ENCODE data around the gene DDR2.
"Not testable (repeated sequence)": the region's sequence is repeated elsewhere in the genome, so short reads cannot be mapped to it uniquely, and the experiment has no call there.

The DDR2 gene

GRCh38 chr1:162790303-162790984 lies 158.2 kb downstream of the DDR2 start, which contains the start of gene HSD17B7:
HSD17B7 (plus strand) TSS chr1:162790702; CDS start chr1:162790801, 99 bp downstream.
- Histone ChIP-seq H3K4me3 (ENCODE audit: low read length) (peak within 1 kb of the TSS; percentile 63), H2AFZ (ENCODE audit: low read length) (peak within 1 kb of the TSS; percentile 72), H3K79me2 (ENCODE audit: low read length) (peaks cover 12% of the 10 kb centered on the region), H3K4me2 (ENCODE audit: low read depth, low read length) (peak within 1 kb of the TSS; percentile 68), H3K27ac (ENCODE audit: low read length) (peak within 1 kb of the TSS; percentile 69; the same call in 1 of the 2 replicates), H3K9ac (ENCODE audit: low read length) (peak within 1 kb of the TSS; percentile 67)
- H4K20me1 ChIP-seq (ENCODE audit: insufficient read depth, low read length); H3K4me1 ChIP-seq (ENCODE audit: low read length); H3F3A ChIP-seq (ENCODE audit: insufficient read depth, low read length); H3K27me3 ChIP-seq (replicated peaks; ENCODE audit: insufficient read depth, low read length); H3K9me3 ChIP-seq (replicated peaks; ENCODE audit: insufficient read depth, low read length); H3K36me3 ChIP-seq (replicated peaks; ENCODE audit: insufficient read depth, low read length); H3K9me2 ChIP-seq (replicated peaks; ENCODE audit: insufficient read depth, low read length): not testable (repeated sequence)
- peak; percentile 88 for DNase-seq

DNA sequence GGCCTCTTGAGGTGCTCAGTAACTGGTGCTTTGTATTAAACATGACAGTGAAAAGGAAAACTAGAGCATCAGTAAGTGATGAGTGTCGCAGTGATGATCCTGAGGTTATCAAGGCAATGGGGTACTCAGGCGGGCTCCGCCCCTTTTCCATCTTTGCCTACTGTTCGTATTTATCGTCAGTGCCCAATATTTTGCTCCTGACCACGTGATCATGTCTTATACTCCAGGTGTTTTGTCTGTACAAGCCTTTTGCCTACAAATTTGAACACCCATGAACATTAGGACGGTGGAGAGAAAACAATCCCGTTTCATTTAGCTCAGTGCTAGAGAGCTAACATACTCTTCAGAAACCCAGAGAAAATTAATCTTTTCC lies 158.7 kb downstream of the DDR2 start:
- H3K4me1 ChIP-seq (ENCODE audit: low read length) = not testable (repeated sequence)
- H3K9ac ChIP-seq (ENCODE audit: low read length) = peak overlapping the region; percentile 67

DNA sequence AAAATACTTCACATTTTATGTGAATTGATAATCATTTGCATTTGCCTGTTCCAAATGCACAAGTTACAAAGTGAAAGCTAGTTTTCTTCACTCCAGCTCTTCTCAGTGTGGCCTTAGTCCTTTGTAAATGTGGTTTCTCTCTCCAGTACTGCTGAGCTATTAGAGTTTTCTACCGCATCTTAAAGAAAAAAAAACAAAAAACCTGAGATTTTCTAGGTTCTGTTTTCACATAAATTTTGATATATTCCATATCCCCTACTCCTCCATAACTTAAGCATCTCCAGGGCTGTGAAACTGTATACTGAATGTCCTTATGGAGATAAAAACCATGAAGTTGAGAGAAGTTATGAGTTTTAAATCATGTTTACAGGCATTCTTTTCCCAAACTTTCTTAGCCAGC lies 162.0 kb downstream of the DDR2 start:
- not testable (repeated sequence) for H4K20me1 ChIP-seq (ENCODE audit: insufficient read depth, low read length); H3K27ac ChIP-seq (ENCODE audit: low read length); H3F3A ChIP-seq (ENCODE audit: insufficient read depth, low read length); H3K36me3 ChIP-seq (replicated peaks; ENCODE audit: insufficient read depth, low read length); H3K9me3 ChIP-seq (replicated peaks; ENCODE audit: insufficient read depth, low read length); H2AFZ ChIP-seq (ENCODE audit: low read length); H3K4me2 ChIP-seq (ENCODE audit: low read depth, low read length); H3K9ac ChIP-seq (ENCODE audit: low read length); H3K4me1 ChIP-seq (ENCODE audit: low read length); H3K27me3 ChIP-seq (replicated peaks; ENCODE audit: insufficient read depth, low read length); DNase-seq; H3K9me2 ChIP-seq (replicated peaks; ENCODE audit: insufficient read depth, low read length); H3K4me3 ChIP-seq (ENCODE audit: low read length)
- H3K79me2 ChIP-seq (ENCODE audit: low read length) = peaks cover 12% of the 10 kb centered on the region

More for the DNA sequence above, 158.7 kb downstream of the DDR2 start:
- not testable (repeated sequence) for H3K9me2 ChIP-seq (replicated peaks; ENCODE audit: insufficient read depth, low read length); H3K27me3 ChIP-seq (replicated peaks; ENCODE audit: insufficient read depth, low read length); H4K20me1 ChIP-seq (ENCODE audit: insufficient read depth, low read length); H2AFZ ChIP-seq (ENCODE audit: low read length); H3K36me3 ChIP-seq (replicated peaks; ENCODE audit: insufficient read depth, low read length); H3F3A ChIP-seq (ENCODE audit: insufficient read depth, low read length); DNase-seq; H3K9me3 ChIP-seq (replicated peaks; ENCODE audit: insufficient read depth, low read length)
- Histone ChIP-seq H3K27ac (ENCODE audit: low read length) (peak overlapping the region; percentile 69; the same call in 1 of the 2 replicates), H3K79me2 (ENCODE audit: low read length) (peaks cover 12% of the 10 kb centered on the region), H3K4me3 (ENCODE audit: low read length) (peak overlapping the region; percentile 63), H3K4me2 (ENCODE audit: low read depth, low read length) (peak overlapping the region; percentile 34; the same call in 1 of the 2 replicates)

- H3K4me2 ChIP-seq (ENCODE audit: low read depth, low read length); H3K9me3 ChIP-seq (replicated peaks; ENCODE audit: insufficient read depth, low read length); H3K4me1 ChIP-seq (ENCODE audit: low read length); H3K27ac ChIP-seq (ENCODE audit: low read length); H3K9ac ChIP-seq (ENCODE audit: low read length); H2AFZ ChIP-seq (ENCODE audit: low read length); H3K36me3 ChIP-seq (replicated peaks; ENCODE audit: insufficient read depth, low read length); DNase-seq; H3K4me3 ChIP-seq (ENCODE audit: low read length); H3F3A ChIP-seq (ENCODE audit: insufficient read depth, low read length); H3K27me3 ChIP-seq (replicated peaks; ENCODE audit: insufficient read depth, low read length); H3K9me2 ChIP-seq (replicated peaks; ENCODE audit: insufficient read depth, low read length); H4K20me1 ChIP-seq (ENCODE audit: insufficient read depth, low read length): not testable (repeated sequence)
- H3K79me2 ChIP-seq (ENCODE audit: low read length) = peaks cover 12% of the 10 kb centered on the region; the same call in 1 of the 2 replicates
Measured at GRCh38 chr1:162796617-162797279, 164.5 kb downstream of the DDR2 start.

DNA sequence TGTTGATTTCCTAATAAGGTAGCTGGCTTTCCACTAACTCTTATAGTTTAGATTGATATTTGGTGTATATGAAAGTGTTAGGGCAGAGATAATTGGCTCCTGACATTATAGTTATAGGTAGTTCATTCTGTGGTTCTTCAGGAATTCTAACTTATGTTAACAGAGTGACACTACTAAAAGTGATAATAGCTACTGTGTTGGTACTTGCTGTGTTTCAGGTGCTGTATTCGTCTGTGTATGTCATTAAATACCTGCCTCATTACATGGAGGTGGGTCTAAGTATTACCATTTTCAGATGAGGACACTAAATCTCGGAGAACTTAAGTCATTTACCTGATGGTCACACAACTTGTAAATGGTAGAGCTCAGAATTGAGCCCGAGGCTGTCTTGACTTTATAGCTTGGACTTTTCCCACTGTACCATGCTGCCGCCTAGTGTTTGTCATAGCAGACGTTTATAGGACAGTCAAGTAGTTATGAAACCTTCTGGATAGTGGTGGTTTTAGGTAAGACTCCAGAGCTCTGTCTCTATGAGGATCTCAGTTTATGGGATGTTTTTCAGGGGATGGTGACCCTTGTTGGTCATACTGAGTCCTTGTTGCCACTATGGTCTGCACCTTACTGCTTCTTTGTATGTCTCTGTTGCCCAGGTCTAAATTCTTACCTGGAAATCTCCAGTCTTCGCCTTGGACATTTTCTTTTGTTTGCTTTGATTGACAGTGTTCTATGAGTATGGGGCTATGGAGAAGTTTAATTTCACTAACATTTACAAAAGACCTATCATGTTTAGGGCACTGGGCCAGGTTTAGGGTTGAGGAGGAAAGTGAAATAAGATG lies 167.9 kb downstream of the DDR2 start:
- not testable (repeated sequence) for H3K9me3 ChIP-seq (replicated peaks; ENCODE audit: insufficient read depth, low read length); H3K4me1 ChIP-seq (ENCODE audit: low read length); H3K36me3 ChIP-seq (replicated peaks; ENCODE audit: insufficient read depth, low read length); H3K79me2 ChIP-seq (ENCODE audit: low read length); H3K4me3 ChIP-seq (ENCODE audit: low read length); H3F3A ChIP-seq (ENCODE audit: insufficient read depth, low read length); H3K9ac ChIP-seq (ENCODE audit: low read length); H3K9me2 ChIP-seq (replicated peaks; ENCODE audit: insufficient read depth, low read length); H3K27me3 ChIP-seq (replicated peaks; ENCODE audit: insufficient read depth, low read length); H4K20me1 ChIP-seq (ENCODE audit: insufficient read depth, low read length); H3K4me2 ChIP-seq (ENCODE audit: low read depth, low read length); H2AFZ ChIP-seq (ENCODE audit: low read length); H3K27ac ChIP-seq (ENCODE audit: low read length)
- TF ChIP-seq, protein P1, sequence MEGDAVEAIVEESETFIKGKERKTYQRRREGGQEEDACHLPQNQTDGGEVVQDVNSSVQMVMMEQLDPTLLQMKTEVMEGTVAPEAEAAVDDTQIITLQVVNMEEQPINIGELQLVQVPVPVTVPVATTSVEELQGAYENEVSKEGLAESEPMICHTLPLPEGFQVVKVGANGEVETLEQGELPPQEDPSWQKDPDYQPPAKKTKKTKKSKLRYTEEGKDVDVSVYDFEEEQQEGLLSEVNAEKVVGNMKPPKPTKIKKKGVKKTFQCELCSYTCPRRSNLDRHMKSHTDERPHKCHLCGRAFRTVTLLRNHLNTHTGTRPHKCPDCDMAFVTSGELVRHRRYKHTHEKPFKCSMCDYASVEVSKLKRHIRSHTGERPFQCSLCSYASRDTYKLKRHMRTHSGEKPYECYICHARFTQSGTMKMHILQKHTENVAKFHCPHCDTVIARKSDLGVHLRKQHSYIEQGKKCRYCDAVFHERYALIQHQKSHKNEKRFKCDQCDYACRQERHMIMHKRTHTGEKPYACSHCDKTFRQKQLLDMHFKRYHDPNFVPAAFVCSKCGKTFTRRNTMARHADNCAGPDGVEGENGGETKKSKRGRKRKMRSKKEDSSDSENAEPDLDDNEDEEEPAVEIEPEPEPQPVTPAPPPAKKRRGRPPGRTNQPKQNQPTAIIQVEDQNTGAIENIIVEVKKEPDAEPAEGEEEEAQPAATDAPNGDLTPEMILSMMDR (IDR thresholded peaks at IDR 0.05; ENCODE audit: low read length) = peak; percentile 67
- peak; percentile 85 for DNase-seq

DNA sequence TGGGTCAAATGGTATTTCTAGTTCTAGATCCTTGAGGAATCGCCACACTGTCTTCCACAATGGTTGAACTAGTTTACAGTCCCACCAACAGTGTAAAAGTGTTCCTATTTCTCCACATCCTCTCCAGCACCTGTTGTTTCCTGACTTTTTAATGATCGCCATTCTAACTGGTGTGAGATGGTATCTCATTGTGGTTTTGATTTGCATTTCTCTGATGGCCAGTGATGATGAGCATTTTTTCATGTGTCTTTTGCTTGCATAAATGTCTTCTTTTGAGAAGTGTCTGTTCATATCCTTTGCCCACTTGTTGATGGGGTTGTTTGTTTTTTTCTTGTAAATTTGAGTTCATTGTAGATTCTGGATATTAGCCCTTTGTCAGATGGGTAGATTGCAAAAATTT lies 175.2 kb downstream of the DDR2 start:
- not testable (repeated sequence) for H3K9me3 ChIP-seq (replicated peaks; ENCODE audit: insufficient read depth, low read length); H2AFZ ChIP-seq (ENCODE audit: low read length); H3K36me3 ChIP-seq (replicated peaks; ENCODE audit: insufficient read depth, low read length); H3K4me3 ChIP-seq (ENCODE audit: low read length); H3K4me2 ChIP-seq (ENCODE audit: low read depth, low read length); H3K79me2 ChIP-seq (ENCODE audit: low read length); DNase-seq; H3K27me3 ChIP-seq (replicated peaks; ENCODE audit: insufficient read depth, low read length); H3K4me1 ChIP-seq (ENCODE audit: low read length); H3K9me2 ChIP-seq (replicated peaks; ENCODE audit: insufficient read depth, low read length); H4K20me1 ChIP-seq (ENCODE audit: insufficient read depth, low read length); H3K27ac ChIP-seq (ENCODE audit: low read length); H3K9ac ChIP-seq (ENCODE audit: low read length); H3F3A ChIP-seq (ENCODE audit: insufficient read depth, low read length)

DNA sequence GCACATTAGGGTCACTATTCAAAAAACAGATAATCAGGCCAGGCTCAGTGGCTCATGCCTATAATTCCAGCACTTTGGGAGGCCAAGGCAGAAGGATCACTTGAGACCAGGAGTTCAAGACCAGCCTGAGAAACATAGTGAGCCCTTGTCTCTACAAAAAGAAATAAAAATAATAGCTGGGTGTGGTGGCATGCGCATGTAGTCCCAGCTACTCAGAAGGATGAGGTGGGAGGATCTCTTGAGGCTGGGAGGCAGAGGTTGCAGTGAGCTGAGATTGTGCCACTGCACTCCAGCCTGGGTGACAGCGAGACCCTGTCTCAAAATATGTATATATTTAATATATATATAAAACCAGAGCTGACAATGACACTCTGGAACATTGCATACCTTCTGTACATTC lies 180.1 kb downstream of the DDR2 start:
- not testable (repeated sequence) for H4K20me1 ChIP-seq (ENCODE audit: insufficient read depth, low read length); H3K79me2 ChIP-seq (ENCODE audit: low read length); H3K9me3 ChIP-seq (replicated peaks; ENCODE audit: insufficient read depth, low read length); H2AFZ ChIP-seq (ENCODE audit: low read length); H3K4me2 ChIP-seq (ENCODE audit: low read depth, low read length); H3K27ac ChIP-seq (ENCODE audit: low read length); DNase-seq; H3F3A ChIP-seq (ENCODE audit: insufficient read depth, low read length); H3K4me1 ChIP-seq (ENCODE audit: low read length); H3K9ac ChIP-seq (ENCODE audit: low read length); H3K27me3 ChIP-seq (replicated peaks; ENCODE audit: insufficient read depth, low read length); H3K9me2 ChIP-seq (replicated peaks; ENCODE audit: insufficient read depth, low read length); H3K4me3 ChIP-seq (ENCODE audit: low read length); H3K36me3 ChIP-seq (replicated peaks; ENCODE audit: insufficient read depth, low read length)
